Gastrocnemius medialis (tissue), 4 donors: ENCODE measurements around the gene SMLR1. TPM values are rescaled to one million over a fixed set of nuclear protein-coding genes. Genes with fewer than 3 reads are reported as not detected.

Experiments used
- ATAC-seq, 2 donors: fragments of 150-250 bp; one replicate each; pipeline ENCODE4 v1.9.1; 2016
- DNase-seq, 2 donors: peaks; one replicate each; pipeline ENCODE4 v3.0.0-alpha.2; 2019
- H3K27ac ChIP-seq, 4 donors: fragments of 200-600 bp; sonication (generic); 1 replicate in 1 of 4; 2 replicates in 3 of 4; pipeline ENCODE4 v1.5.1; 2016 to 2018; ENCODE audit warnings: mild to moderate bottlenecking in 2 of 4, moderate library complexity in 1 of 4
- H3K27me3 ChIP-seq, 3 donors: fragments of 200-600 bp; sonication (generic) in 2 of 3; 1 replicate in 1 of 3; 2 replicates in 2 of 3; pipeline versions ENCODE4 v1.5.1 to v1.6.0; 2016 to 2019; ENCODE audit warnings: mild to moderate bottlenecking in 1 of 3, moderate library complexity in 1 of 3
- H3K36me3 ChIP-seq, 2 donors: fragments of 200-600 bp; sonication (generic) in 1 of 2; one replicate each; pipeline ENCODE4 v1.5.1; 2017 to 2018
- H3K4me1 ChIP-seq, 2 donors: fragments of 200-600 bp; sonication (generic) in 1 of 2; one replicate each; pipeline ENCODE4 v1.5.1; 2016 to 2017; ENCODE audit warnings: mild to moderate bottlenecking in 2 of 2
- H3K4me3 ChIP-seq, 4 donors: fragments of 200-600 bp; sonication (generic) in 3 of 4; 1 replicate in 1 of 4; 2 replicates in 3 of 4; pipeline ENCODE4 v1.5.1; 2016 to 2019; ENCODE audit warnings: mild to moderate bottlenecking in 2 of 4
- H3K9me3 ChIP-seq, 3 donors: fragments of 200-600 bp; sonication (generic) in 2 of 3; 1 replicate in 1 of 3; 2 replicates in 2 of 3; pipeline ENCODE4 v1.5.1; 2016 to 2019
- CTCF ChIP-seq, 5 experiments: fragments of 450-650 bp in 3 of 5; fragments of 200-600 bp in 2 of 5; sonication (generic) in 2 of 5; IDR thresholded peaks in 4 of 5; conservative IDR thresholded peaks in 1 of 5; 1 replicate in 4 of 5; 2 replicates in 1 of 5; pipeline ENCODE4 v1.5.1; 2016 to 2019; ENCODE audit warnings: antibody characterized with exemption in 5 of 5, mild to moderate bottlenecking in 3 of 5, moderate library complexity in 3 of 5
- POLR2A ChIP-seq, 2 donors: fragments of 450-650 bp; IDR thresholded peaks; one replicate each; pipeline ENCODE4 v1.6.1; 2017; ENCODE audit warnings: antibody characterized with exemption in 2 of 2, mild to moderate bottlenecking in 2 of 2, moderate library complexity in 2 of 2
- in situ Hi-C, 4 donors: fragments of 200-750 bp; cut with MboI; loops; one replicate each; pipeline versions ENCODE4 v1.15.0 to v1.8.0; 2017; ENCODE audit warnings: low sequenced_read_pairs in 4 of 4
- intact Hi-C: fragments of 100-400 bp; cut with DNase I; formaldehyde crosslinking; loops from one replicate; pipeline ENCODE4 v1.15.1; 2023; ENCODE audit warnings: low total_unique reads
- total RNA-seq, 4 donors: library from RNA; depleted of rRNA; stranded (reverse); fragments of >200 nt; gene quantifications; one replicate each; pipeline versions ENCODE4 v1.1.0 to v1.2.3, GENCODE V29; 2016

Gene SMLR1
- total RNA-seq, 4 donors from 2014 or later = not detected

DNA sequence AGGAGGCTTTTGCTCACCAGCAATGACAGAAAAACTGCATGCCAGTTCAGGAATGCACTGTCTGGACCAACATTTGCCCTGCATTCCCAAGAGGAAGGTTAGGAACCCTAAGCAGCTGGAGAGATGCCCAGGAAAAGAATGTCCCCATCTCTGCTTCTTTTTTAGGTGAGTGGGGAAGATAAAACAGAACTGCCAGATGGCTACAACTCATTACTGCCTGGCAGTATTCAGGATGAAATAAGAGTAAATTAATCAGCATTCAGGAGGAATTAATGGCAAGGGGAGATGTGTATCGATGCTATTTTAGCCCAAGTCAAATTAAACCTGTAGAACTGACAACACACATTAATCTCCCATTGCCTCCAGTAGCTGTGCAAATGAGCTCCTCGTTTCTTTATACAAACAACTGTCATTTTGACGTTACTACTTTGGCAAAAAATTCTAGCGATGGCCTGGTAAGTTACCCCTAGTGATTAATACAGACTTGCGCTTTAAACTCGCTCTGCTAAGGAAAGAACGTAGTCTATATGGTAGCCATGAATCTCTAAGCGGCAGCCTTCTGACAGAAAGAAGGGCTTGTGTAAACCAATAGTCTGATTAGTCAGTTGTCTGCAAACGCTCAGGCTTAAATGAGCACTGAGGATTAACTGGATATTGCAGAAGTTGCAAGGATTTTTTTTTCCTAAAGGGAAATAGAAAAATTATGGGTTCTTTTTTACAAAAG lies 16.7 kb upstream of the SMLR1 start:
- H3K36me3 ChIP-seq = no peaks in the 10 kb centered on the region

DNA sequence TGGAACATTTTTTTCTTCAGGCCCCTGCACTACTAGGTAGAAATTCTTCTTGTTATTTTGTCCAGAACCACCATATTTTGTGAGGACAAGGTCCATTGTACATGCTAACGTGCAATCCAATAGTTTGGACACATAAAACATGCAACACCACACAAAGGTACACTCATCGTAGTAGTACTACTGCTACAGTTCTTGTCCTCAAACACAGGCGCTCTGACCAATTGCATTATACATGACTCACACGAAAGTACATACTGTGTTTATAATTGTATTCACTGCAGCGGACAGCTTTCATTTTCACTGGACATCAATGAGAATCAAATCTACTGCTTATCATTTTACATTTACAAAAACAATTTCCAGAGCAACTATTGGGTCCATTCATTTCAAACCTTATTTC lies 15.3 kb upstream of the SMLR1 start:
- Histone ChIP-seq H3K9me3 (no peaks in the 10 kb centered on the region), H3K27me3 (no peaks in the 10 kb centered on the region), H3K4me1 (no peaks in the 10 kb centered on the region), H3K27ac (no peak overlapping the region), H3K36me3 (no peaks in the 10 kb centered on the region), H3K4me3 (no peak overlapping the region)
- in situ Hi-C loops (no loop called here), intact Hi-C loops (no loop called here)
- TF ChIP-seq CTCF (IDR thresholded peaks at IDR 0.05 in 4 of 5, conservative IDR thresholded peaks at IDR 0.05 in 1 of 5) (no peak), POLR2A (IDR thresholded peaks at IDR 0.05) (no peak)
- DNase-seq = no peak
- ATAC-seq = no peak

More for the DNA sequence above, 16.7 kb upstream of the SMLR1 start:
- no peaks in the 10 kb centered on the region for H3K4me1 ChIP-seq
- H3K4me3 ChIP-seq = no peak overlapping the region
- no peak overlapping the region for H3K27ac ChIP-seq
- intact Hi-C loops (no loop called here), in situ Hi-C loops (no loop called here)
- DNase-seq (no peak), ATAC-seq (no peak)
- TF ChIP-seq CTCF (IDR thresholded peaks at IDR 0.05 in 4 of 5, conservative IDR thresholded peaks at IDR 0.05 in 1 of 5) (no peak), POLR2A (IDR thresholded peaks at IDR 0.05) (no peak)
- no peaks in the 10 kb centered on the region for H3K9me3 ChIP-seq
- no peaks in the 10 kb centered on the region for H3K27me3 ChIP-seq

DNA sequence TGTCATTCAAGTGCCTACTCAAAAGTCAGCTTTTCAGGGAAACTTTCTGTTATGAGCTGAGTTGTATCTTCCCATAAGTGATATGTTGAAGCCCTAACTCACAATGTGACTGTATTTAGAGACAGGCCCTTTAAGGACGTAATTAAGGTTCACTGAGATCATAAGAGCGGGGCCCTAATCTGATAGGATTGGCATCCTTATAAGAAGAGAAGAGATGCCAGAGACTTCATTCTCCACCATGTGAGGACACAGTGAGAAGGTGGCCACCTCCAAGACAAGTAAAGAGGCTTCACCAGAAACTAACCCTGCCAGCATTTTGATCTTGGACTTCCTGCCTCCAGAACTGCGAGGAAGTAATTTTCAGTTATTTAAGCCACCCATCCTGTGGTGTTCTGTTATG lies 12.7 kb upstream of the SMLR1 start:
- in situ Hi-C loops = no loop called here
- no peak overlapping the region for H3K27ac ChIP-seq
- DNase-seq (no peak), ATAC-seq (no peak)
- no peak overlapping the region for H3K4me3 ChIP-seq
- H3K9me3 ChIP-seq = no peaks in the 10 kb centered on the region
- H3K4me1 ChIP-seq = no peaks in the 10 kb centered on the region
- H3K36me3 ChIP-seq = no peaks in the 10 kb centered on the region
- TF ChIP-seq CTCF (IDR thresholded peaks at IDR 0.05 in 4 of 5, conservative IDR thresholded peaks at IDR 0.05 in 1 of 5) (no peak), POLR2A (IDR thresholded peaks at IDR 0.05) (no peak)
- intact Hi-C loops = no loop called here
- no peaks in the 10 kb centered on the region for H3K27me3 ChIP-seq

DNA sequence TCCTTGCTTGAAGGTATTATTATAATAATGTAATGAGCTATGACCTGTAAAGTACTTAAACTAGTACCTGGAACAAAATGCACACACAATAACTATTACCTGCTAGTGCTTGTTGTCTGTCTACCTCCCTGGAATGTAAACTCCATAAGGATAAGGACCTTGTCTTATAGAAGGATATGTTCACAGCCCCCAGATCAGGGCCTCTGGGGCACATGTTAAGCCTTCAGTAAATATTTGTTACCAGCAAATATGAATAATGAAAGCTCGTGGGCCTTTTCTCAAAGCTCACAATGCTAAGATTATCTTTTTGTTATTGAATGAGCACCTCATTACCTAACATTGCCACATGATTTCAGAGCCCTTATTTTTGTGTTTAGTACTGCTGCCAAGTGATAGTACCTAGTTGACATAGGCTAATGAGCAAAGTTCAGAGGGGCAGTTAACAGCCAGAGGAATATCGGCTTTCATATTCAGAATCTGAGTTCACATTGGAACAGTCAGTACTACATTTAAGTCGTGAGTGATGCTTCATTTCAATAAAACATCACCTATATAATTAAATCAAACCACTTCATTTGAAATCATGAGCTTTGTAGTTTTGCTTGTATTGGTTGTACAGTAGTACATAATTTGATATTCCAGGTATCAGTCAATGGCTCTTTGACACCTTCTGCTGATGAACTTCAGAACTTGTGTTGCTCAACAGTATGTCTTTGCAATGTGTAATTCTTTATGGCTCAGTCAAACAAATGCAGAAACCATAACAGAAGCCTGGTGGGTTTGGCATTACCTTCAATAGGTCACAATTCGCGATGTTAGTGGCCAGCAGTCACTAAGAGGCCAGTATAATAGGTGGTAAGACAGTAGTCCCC lies 11.8 kb upstream of the SMLR1 start:
- Histone ChIP-seq H3K36me3 (no peaks in the 10 kb centered on the region), H3K4me1 (no peaks in the 10 kb centered on the region), H3K9me3 (no peaks in the 10 kb centered on the region), H3K27me3 (no peaks in the 10 kb centered on the region), H3K4me3 (no peak overlapping the region), H3K27ac (no peak overlapping the region)
- no peak for DNase-seq
- in situ Hi-C loops = no loop called here
- intact Hi-C loops = no loop called here
- TF ChIP-seq POLR2A (IDR thresholded peaks at IDR 0.05) (no peak), CTCF (IDR thresholded peaks at IDR 0.05 in 4 of 5, conservative IDR thresholded peaks at IDR 0.05 in 1 of 5) (no peak)
- ATAC-seq = no peak
